ENCODE results near the gene NEUROG3. TPM values are rescaled to one million over a fixed set of nuclear protein-coding genes. Genes with fewer than 3 reads are reported as not detected.
A peak's percentile ranks its signal among the peaks of the same experiment; 100 is the strongest.
"Not testable (repeated sequence)": the region's sequence is repeated elsewhere in the genome, so short reads cannot be mapped to it uniquely, and the experiment has no call there.

The NEUROG3 gene
- total RNA-seq, 1 experiment from 2014 or later = 0.26 TPM

DNA sequence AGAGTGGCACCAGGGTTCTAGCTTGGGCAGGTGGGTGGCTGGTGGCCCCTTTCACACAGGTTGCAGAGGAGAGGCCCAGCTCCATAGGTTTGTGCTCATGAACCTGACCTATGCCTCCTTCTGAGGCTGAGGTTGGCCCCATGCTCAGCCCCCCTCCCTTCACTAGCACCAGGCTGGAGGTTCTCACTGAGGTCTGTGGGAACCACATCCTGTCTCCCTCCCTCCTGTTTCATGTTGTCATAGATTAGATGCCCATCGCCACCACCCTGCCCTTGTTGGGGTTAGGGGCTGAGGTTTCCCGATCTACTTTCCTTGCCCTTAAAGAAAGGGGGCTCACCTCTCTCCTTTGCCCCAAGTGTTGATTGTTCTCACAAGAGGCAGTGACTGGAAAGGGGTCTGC is 14.7 kb downstream of the NEUROG3 start:
- Histone ChIP-seq H3K4me3 (no peak overlapping the region), H3K36me3 (no peaks in the 10 kb centered on the region), H3K27ac (no peak overlapping the region), H3K4me1 (no peaks in the 10 kb centered on the region), H3K27me3 (no peaks in the 10 kb centered on the region), H3K9me3 (replicated peaks) (no peaks in the 10 kb centered on the region)
- DNase-seq = no peak

DNA sequence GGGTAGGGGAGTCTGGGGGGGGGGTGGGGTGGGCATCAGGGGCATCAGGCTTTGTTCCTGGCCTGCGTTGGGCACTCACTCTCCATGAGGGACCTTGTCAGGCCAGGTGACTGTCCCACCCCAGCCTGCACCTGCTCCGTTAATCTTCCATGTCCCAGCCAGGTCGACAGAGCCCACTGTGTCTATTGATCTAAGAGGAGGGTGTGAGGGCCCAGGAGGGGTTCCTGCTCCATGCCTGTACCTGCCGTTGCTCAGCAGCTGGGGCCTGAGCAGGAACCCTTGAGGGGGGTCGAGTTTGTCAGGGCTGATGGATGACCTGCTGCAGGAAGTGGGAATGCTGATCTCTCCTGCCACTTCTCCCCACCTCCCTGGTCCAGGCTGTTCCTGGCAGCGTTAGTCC is 18.6 kb downstream of the NEUROG3 start:
- no peaks in the 10 kb centered on the region for H3K4me1 ChIP-seq
- no peak overlapping the region for H3K27ac ChIP-seq
- no peak for DNase-seq
- H3K9me3 ChIP-seq (replicated peaks) = peaks cover 4% of the 10 kb centered on the region
- H3K27me3 ChIP-seq = no peaks in the 10 kb centered on the region
- H3K36me3 ChIP-seq = no peaks in the 10 kb centered on the region
- H3K4me3 ChIP-seq = no peak overlapping the region

DNA sequence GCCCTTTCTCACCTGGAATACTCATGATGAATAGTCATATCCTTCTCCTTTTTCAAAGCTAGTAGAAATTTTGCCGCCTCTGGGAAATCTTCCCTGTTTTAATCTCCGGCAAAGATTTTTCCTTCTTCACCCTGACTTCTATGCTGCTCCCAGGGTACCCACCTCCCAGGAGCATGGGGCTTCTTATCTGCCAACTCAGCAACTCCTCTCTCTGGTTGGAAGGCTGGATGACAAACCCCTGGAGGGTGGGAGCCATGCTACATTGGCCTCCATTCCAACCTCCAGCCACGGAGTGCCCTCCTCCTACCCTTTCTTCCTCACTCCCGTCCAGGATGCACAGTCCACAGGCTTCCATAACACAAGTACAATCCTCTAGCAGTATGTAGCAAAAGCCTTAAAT is 19.9 kb downstream of the NEUROG3 start:
- no peak overlapping the region for H3K4me3 ChIP-seq
- H3K27ac ChIP-seq = no peak overlapping the region
- H3K4me1 ChIP-seq = no peaks in the 10 kb centered on the region
- H3K36me3 ChIP-seq = no peaks in the 10 kb centered on the region
- H3K27me3 ChIP-seq = no peaks in the 10 kb centered on the region
- peaks cover 4% of the 10 kb centered on the region for H3K9me3 ChIP-seq (replicated peaks)
- DNase-seq = no peak

DNA sequence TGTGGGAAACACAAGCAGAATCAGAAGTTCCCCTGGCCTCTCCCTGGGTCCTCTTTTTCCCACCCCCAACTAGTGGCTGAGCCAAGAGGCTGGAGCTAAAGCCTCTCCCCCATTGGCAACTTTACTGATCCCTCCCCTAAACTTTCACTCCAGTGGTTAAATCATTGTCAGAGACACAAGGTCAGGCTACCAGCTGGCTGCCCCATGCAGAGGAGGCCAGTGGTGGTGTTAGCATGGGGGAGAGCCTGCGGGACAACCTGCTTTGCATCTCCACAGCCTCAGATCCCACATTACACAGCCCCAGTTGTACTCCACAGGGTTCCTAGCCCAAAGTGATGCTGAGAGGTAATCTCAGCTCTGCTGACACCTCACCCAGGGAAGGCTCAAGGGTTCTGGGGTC is 21.0 kb downstream of the NEUROG3 start:
- Histone ChIP-seq H3K36me3 (no peaks in the 10 kb centered on the region), H3K4me1 (no peaks in the 10 kb centered on the region), H3K27me3 (no peaks in the 10 kb centered on the region), H3K4me3 (no peak overlapping the region), H3K9me3 (replicated peaks) (peaks cover 4% of the 10 kb centered on the region), H3K27ac (no peak overlapping the region)
- no peak for DNase-seq

DNA sequence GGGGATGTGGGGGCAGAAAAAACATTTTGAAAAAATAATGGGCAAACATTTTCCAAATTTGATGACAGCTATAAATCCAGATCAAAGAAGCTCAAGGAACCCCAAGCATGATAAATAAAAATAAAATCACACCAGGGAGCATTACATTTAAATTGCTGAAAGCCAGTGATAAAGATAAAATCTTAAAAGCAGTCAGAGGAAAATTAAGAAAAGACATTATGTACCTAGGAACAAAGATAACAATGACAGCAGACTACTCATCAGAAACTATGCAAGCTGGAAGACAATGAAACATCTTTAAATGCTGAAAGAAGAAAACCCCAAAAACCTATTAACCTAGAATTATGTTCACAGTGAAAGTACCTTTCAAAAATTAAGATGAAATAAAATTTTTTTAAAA is 23.3 kb downstream of the NEUROG3 start:
- H3K27ac ChIP-seq = no peak overlapping the region
- H3K4me1 ChIP-seq = no peaks in the 10 kb centered on the region
- H3K9me3 ChIP-seq (replicated peaks) = peaks cover 4% of the 10 kb centered on the region
- H3K4me3 ChIP-seq = no peak overlapping the region
- peak in 1 of 2 experiments; percentile 2 for DNase-seq
- no peaks in the 10 kb centered on the region for H3K27me3 ChIP-seq
- no peaks in the 10 kb centered on the region for H3K36me3 ChIP-seq

DNA sequence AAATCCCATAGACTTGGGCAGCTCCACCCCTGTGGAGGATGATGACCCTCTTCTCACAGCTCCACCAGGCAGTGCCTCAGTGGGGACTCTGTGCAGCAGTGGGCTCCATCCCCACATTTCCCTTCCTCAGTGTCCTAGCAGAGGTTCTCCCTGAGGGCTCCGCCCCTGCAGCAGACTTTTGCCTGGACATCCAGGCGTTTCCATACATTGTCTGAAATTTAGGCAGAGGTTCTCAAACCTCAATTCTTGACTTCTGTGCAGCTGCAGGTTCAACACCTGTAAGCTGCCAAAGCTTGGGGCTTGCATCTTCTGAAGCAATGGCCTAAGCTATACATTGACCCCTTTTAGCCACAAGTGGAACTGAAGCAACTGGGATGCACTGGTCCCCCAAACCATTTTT is 31.8 kb downstream of the NEUROG3 start:
- Histone ChIP-seq H3K27me3 (no peaks in the 10 kb centered on the region), H3K36me3 (no peaks in the 10 kb centered on the region), H3K9me3 (replicated peaks) (no peaks in the 10 kb centered on the region), H3K27ac (no peak overlapping the region), H3K4me1 (no peaks in the 10 kb centered on the region), H3K4me3 (no peak overlapping the region)
- no peak for DNase-seq

DNA sequence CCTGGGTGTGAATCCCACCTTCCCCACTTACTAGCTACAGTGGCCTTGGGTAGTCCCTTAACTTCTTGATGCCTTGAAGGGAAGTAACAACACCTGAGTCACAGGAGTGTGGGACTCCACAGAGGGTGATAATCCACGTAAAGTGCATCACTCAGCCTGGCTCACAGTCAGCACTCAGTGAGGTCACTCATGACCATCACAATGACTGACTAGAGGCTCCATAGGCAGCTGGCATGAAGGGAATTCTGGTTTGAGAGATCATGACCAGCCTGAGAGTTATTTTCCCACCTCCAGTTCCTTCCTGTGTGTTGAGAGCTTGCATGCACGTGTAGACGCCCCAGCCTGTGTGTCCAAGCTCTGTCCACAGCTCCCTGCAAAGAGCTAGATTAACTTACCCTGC is 34.8 kb downstream of the NEUROG3 start:
- H3K27me3 ChIP-seq = no peaks in the 10 kb centered on the region
- no peak overlapping the region for H3K4me3 ChIP-seq
- H3K9me3 ChIP-seq (replicated peaks) = no peaks in the 10 kb centered on the region
- H3K27ac ChIP-seq = no peak overlapping the region
- H3K4me1 ChIP-seq = no peaks in the 10 kb centered on the region
- no peaks in the 10 kb centered on the region for H3K36me3 ChIP-seq
- no peak for DNase-seq

DNA sequence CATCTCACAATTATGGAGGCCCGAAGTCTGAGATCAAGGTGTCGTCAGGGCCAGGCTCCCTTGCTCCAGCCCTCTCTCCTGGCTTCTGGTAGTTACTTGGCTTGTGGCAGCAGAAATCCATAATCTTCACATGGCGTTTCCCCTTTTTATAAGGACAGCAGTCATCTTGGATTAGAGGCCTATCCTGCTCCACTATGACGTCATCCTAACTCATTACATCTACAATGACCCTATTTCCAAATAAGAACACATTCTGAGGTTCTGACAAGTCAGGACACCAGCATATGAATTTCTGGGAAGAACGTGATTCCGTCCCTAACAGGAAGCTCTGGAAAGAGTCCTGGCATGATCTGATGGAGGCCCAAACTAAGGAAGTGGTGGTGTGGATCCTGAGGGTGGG is 35.8 kb downstream of the NEUROG3 start:
- H3K36me3 ChIP-seq = no peaks in the 10 kb centered on the region
- no peaks in the 10 kb centered on the region for H3K9me3 ChIP-seq (replicated peaks)
- DNase-seq = no peak
- H3K27me3 ChIP-seq = no peaks in the 10 kb centered on the region
- H3K4me1 ChIP-seq = no peaks in the 10 kb centered on the region
- no peak overlapping the region for H3K27ac ChIP-seq
- H3K4me3 ChIP-seq = no peak overlapping the region

DNA sequence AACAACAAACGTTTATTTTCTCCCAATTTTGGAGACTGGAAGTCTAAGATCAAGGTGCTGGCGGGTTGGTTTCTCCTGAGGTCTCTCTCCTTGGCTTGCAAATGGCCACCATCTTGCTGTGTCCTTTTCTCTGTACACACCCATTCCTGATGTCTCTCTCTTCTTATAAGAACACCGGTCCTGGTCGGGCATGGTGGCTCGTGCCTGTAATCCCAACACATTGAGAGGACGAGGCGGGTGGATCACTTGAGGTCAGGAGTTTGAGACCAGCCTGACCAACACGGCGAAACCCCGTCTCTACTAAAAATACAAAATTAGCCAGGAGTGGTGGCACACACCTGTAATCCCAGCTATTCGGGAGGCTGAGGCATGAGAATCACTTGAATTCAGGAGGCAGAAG is 36.7 kb downstream of the NEUROG3 start:
- H3K27ac ChIP-seq; H3K4me1 ChIP-seq; H3K9me3 ChIP-seq (replicated peaks); H3K36me3 ChIP-seq; H3K27me3 ChIP-seq; H3K4me3 ChIP-seq; DNase-seq: not testable (repeated sequence)

DNA sequence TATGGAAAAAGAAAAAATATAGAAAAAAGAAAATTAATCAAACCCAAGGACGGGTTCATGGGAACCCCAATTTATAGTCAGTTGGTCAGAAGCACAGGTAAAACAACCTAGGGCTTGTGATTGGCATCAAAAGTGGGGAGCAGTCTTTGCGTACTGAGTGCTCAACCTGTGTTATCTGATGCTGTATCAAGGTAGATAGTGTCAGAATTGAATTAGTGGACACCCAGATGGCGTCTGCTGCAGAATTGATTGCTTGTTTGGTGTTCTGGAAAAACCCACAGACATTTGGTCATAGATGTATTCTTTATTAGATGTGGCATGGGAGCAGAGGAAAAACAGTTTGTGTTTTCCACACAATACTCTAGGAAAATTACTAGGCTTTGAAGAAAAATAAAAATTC is 39.6 kb downstream of the NEUROG3 start:
- no peak for DNase-seq
- Histone ChIP-seq H3K9me3 (replicated peaks) (no peaks in the 10 kb centered on the region; the same call in 1 of the 2 replicates), H3K27me3 (no peaks in the 10 kb centered on the region), H3K27ac (no peak overlapping the region), H3K4me3 (no peak overlapping the region), H3K36me3 (no peaks in the 10 kb centered on the region), H3K4me1 (no peaks in the 10 kb centered on the region)

DNA sequence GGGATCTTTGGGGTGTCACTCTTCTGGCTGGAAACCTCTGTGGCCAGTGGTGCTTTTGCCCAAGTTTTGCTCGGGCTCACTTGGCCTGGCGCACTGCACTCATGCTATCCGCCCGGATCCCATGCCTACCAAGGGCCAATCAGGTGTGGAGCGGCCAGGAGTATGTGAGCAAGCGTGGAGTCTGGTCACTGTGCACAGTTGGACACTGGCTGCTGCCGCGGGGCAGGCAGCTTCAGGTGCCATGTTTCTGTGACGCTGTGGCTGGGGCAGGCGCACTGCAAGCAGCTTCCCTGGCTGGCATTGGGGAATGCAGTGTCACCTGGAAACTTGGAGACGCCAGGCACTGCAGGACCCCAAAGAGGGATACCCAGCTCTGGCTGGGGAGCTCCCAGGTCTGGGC is 45.3 kb downstream of the NEUROG3 start:
- H3K9me3 ChIP-seq (replicated peaks) = no peaks in the 10 kb centered on the region; the same call in 1 of the 2 replicates

More for the DNA sequence above, 45.3 kb downstream of the NEUROG3 start:
- Histone ChIP-seq H3K4me3 (no peak overlapping the region), H3K36me3 (no peaks in the 10 kb centered on the region), H3K27me3 (no peaks in the 10 kb centered on the region), H3K4me1 (no peaks in the 10 kb centered on the region), H3K27ac (no peak overlapping the region)
- no peak for DNase-seq

Other genes starting within 250 kb of the NEUROG3 start
- gene TACR2, start 156.5 kb downstream of the NEUROG3 start, total RNA-seq (2014; rRNA removed; shearing (Covaris generic)) = 0.04 TPM in 1 of 2 replicates, not detected in the other
- 12.2 and 13.5 TPM in 2 replicates for gene TSPAN15, start 122.0 kb downstream of the NEUROG3 start, total RNA-seq (2014; rRNA removed; shearing (Covaris generic))
- gene FAM241B, start 56.8 kb upstream of the NEUROG3 start, total RNA-seq (2014; rRNA removed; shearing (Covaris generic)) = 0.86 and 1.2 TPM in 2 replicates
- gene COL13A1, start 228.5 kb upstream of the NEUROG3 start, total RNA-seq (2014; rRNA removed; shearing (Covaris generic)) = 0.20 and 0.26 TPM in 2 replicates

Measured in SJCRH30 (cell line).